Stimulated activated naive CD4-positive, alpha-beta T cell (primary cell): Measurements from ENCODE around the gene MSTO1.
"Not testable (repeated sequence)": the region's sequence is repeated elsewhere in the genome, so short reads cannot be mapped to it uniquely, and the experiment has no call there.

Experiments used
- DNase-seq, 6 experiments: peaks; one replicate each; lab custom pipeline; 2025; lab: John Stamatoyannopoulos, UW

MSTO1 gene

DNA sequence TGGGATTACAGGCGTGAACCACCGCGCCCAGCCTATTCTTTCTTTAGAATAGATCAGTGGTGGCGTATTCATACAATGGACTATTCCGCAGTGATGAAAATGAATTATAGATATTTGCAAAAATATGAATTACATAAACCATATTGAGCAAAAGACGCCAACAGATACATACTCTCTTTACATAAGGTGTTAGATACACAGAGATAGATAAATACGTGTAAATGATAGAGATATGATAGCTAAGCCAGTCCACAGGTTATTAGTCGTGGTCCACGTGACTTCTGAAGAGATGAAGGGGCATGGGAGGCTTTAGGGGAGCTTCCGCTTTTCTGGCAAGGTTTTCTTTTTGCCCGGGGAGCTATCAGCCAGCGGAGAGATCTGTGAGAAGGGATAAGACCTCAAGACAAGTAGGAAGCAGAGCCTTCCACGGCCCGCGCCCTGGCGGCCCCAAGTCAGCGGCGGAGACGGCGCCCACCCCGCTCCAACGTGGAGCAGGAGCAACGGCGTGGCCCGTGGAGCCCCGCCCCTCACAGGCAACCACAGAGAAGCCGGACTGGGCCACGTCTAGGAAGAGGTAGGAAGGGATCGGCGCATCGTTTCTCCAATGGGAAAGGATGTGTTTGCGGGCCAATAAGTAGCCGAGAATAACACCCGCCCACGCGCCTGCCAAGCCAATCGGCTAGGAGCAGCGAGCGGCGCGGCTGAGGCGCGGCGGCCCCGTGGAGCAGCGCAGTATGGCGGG lies at the start of gene MSTO1:
Gene MSTO1, plus strand, starts transcription at position 704 of the 742 bp plus-strand sequence. Its CDS starts 31 bp downstream, at position 735.
- peak; percentile 85 to 94 (median 86) for DNase-seq

DNA sequence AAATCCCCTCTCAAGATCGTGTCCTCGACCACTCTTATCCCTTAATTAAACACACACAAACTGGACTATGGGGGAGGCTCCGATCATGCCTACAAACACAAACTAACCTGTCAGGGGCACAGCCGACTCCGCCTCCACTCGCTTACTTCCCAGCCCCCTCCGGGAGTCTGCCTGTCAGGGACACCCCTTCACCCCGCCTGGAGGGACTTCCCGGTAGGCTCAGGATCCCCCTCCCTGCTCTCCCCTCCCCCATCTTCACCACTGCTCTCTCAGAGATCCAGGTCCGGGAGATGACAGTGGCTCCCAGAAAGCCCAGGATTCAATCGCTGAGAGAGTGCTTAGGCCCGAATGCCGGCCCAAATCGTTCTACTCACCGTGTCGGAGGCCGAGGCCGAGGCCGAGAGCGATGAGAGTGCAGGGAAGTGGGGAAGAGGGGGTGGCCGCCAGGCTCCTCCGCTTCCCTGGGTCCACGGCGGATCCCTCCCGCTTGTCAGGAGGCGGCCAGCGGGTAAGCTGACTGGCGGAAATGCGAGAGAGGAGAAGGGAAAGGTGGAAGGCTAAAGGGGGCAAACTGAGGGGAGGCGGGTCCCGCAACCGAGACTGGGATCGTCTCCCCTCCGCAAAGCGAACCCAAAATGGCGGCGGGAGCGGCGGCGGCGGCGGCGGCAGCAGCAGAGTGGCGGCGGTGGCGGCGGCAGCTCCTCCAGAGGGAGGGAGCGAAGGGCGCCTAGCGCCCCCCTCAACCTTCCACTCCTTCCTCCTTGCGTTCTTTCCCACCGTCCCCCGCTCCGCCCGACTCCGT lies 48.0 kb upstream of the MSTO1 start:
- peak; percentile 52 to 79 (median 72) for DNase-seq

- DNase-seq: peak; percentile 85 to 96 (median 89)
These were observed 47.2 kb upstream of the MSTO1 start, which contains the start of gene ASH1L for GRCh38 chr1:155562581-155563376. TSS of gene ASH1L (minus strand) at chr1:155562803. CDS start at chr1:155521519, 41,284 bp downstream.

GRCh38 chr1:155563377-155564022 lies 46.5 kb upstream of the MSTO1 start:
- DNase-seq: peak in 1 of 6 experiments; percentile 71

DNA sequence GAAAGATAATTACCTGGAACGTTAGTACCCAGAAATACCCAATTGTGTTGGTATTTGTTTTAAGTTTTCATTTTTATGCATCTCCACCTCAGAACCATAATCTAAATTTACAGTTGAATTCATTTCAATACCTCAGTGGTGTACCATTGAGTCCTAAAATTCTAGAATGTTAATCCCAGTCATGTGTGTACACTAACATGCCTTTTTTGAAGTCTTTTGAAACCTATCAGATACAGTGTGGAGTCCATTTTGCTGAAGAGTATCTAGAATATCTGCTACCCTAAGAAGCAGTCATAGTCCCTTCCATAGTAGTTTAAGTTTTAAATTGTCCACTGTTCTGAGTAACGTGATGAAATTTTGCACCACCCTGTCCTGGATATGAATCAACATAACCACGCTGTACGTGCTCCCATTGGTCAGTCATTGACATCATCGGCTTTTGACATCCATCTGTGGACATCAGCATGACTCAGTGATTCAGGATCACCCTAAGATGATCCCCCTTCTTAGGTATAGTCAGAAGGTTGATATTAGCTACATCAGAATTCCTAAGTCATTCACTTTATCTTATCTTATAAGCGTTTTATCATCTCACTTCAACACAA lies 39.9 kb upstream of the MSTO1 start:
- DNase-seq: no peak

DNA sequence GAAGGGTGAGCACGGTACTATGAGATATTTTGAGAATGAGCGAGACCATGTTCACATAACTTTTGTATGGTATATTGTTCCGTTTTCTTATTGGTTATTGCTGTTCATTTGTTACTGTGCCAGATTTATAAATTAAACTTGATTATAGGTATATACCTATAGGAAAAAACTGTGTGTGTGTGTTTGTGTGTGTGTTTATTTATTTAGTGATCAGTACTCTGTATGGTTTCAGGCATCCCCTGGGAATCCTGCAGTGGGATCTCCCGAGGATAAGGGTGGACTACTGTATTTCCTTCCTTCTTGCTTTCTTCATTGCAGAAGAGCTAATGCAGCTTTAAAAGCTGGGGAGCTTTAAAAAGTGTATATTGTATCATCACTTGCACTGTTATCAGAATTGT lies 39.4 kb upstream of the MSTO1 start:
- DNase-seq: no peak

DNA sequence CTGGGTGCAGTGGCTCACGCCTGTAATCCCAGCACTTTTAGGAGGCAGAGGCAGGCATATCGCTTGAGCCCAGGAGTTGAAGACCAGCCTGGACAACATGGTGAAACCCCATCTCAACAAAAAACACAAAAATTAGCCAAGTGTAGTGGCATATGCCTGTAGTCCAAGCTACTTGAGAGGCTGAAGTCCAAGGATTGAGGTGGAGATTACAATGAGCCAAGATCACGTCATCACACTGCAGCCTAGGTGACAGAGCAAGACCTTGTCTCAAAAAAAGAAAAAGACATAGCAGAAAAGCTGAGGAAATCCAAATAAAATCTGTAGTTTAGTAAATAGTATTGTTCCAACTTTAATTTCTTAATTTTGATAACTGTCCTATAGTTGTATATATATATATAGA lies 35.9 kb upstream of the MSTO1 start:
- no peak for DNase-seq

GRCh38 chr1:155575608-155576007 lies 34.4 kb upstream of the MSTO1 start:
- not testable (repeated sequence) for DNase-seq

DNA sequence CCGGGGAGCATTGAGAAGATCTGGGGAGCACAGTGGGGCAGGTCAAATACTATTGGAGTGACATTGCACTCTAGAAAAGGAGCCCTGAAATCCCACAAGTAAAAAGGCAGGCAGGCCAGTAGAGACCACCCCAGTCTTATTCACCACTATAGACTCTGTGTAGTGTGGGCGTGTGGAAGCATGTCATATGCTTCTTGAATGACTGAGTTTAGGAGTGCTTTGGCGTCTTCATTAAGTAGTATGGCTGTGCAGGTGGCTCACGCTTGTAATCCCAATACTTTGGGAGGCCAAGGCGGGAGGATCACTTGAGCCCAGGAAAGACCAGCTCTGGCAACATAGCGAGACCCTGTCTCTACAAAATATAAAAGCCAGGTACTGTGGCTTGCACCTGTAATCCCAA lies 26.2 kb upstream of the MSTO1 start:
- not testable (repeated sequence) for DNase-seq

DNA sequence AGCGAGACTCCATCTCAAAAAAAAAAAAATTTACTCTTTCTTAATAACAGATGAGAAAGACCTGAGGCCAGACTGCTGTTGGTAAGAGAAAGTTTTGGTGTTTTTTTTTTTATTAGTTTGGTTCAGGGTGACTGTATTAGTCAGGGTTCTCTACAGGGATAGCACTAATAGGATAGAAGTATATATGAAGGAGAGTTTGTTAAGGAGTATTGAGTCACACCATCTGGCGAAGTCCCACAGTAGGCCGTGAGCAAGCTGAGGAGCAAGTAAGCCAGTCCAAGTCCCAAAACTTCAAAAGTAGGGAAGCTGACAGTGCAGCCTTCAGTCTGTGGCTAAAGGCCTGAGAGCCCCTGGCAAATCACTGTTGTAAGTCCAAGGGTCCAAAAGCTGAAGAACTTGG lies 20.7 kb upstream of the MSTO1 start:
- not testable (repeated sequence) for DNase-seq

DNA sequence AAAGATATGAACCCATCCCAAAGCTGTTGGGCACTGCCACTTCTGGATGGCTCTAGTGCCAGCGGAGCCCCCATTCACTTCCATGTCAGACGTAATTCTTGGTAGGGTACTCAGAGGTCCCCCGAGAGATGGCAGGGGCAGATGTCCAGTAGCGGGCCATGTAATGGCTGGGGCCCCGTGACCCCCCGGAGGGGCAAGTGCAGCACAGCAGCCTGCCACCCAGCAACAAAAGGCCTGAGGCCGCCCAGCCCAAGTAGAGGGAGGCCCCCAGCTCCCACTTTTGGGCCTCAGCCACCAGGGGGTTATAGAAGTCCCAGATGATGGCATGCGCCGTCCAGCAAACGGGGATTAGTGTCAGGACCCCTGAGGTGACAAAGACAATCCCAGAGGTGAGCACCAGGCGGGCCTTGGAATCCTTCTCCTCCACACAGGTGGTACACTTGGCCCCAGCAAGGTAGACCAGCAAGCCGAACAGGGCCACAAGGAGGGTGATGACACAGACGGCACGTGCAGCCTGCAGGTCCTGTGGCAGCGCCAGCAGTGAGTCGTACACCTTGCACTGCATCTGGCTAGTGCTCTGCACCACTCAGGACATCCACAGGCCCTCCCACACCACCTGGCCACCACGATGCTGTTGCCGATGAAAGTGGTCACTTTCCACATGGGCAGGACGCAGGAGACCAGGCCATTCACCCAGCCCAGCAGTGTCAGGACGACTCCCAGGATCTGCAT lies 19.3 kb upstream of the MSTO1 start:
- DNase-seq: not testable (repeated sequence)

GRCh38 chr1:155591770-155592169 lies 18.2 kb upstream of the MSTO1 start:
- DNase-seq: peak in 4 of 6 experiments; percentile 3 to 71 (median 48)

DNA sequence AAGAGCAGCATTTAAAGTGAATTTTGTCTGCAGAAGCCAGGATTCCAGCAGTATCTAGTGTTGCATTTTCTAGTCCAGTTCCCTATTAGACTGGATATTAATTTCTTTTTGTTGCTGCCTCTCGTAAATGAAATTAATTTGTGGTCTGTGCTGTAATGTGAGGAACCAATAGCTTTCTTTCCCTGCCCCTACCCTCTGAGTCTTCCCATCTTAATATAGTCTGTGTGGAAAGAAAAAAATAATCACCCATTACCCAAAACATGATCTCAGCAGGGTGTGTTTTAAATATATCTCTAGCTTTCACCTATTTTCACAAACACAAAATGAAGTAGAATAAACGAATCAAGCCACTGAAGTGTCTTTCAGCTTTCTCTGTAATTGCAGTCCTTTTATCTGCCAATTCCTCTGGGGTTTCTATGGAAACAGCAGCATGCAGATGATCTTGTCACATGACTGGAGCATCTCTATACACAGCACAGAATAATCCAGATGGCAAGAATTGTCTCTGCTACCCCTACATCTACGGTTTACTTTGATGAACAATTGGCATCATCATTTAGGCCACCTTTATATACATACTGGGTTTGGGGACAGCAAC lies 14.0 kb upstream of the MSTO1 start:
- DNase-seq: not testable (repeated sequence)

- no peak for DNase-seq
These were observed 13.2 kb upstream of the MSTO1 start for GRCh38 chr1:155596864-155597263.

DNA sequence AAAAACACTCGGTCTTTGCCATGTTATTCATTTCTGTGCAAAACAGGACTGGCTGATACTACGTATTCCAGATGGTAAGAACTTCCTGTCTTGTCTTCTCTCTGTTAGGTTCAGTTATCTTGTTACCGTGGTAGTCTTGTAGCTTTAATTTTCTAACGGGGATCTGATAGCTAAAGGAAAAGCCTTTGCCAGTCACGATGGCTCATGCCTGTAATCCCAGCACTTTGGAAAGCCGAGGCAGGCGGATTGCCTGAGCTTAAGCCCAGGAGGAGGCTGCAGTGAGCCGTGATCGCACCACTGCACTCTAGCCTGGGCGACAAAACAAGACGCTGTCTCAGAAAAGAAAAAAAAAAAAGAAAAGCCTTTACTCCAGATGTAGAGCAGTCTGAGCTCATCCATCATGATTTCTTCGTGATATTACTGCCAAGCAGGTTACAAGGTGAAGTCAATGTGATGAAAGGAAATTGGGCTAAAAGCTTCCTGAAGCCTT lies 11.1 kb upstream of the MSTO1 start:
- DNase-seq: peak in 3 of 6 experiments; percentile 45 to 55 (median 53)

GRCh38 chr1:155599828-155600572 lies 10.0 kb upstream of the MSTO1 start:
- not testable (repeated sequence) for DNase-seq

DNA sequence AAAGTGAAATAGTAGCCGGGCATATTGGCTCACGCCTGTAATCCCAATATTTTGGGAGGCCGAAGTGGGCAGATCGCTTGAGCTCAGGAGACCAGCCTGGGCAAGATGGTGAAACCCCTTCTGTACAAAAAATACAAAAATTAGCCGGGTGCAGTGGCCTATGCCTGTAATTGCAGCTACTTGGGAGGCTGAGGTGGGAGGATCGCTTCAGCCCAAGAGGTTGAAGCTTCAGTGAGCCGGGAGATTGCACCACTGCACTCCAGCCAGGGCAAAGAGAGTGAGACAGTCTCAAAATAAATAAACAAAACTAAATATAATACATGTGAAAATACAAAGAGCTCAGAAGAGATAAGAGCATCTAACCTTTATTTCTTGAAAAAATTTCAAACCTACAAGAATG lies 2.3 kb upstream of the MSTO1 start:
- DNase-seq: no peak

- no peak for DNase-seq
These were observed 1.2 kb upstream of the MSTO1 start for GRCh38 chr1:155608888-155609225.

DNA sequence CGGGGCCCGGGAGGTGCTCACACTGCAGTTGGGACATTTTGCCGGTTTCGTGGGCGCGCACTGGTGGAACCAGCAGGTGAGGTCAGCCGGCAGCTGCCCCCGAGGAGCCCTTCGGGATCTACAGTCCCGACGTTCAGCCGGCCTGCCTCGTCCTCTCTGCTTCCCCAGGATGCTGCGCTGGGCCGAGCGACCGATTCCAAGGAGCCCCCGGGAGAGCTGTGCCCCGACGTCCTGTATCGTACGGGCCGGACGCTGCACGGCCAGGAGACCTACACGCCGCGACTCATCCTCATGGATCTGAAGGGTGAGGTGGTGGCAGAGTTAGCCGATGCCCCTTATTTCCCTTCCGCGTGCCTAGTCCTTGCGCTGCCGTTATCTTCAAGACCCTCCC lies 234 bp downstream of the MSTO1 start:
- DNase-seq: not testable (repeated sequence)
